HEK293T (cell line): Measurements from ENCODE around the gene STRIP1.

Experiments used
- BHLHE40 ChIP-seq: fragments of 450-650 bp; IDR thresholded peaks from 2 replicates; pipeline ENCODE4 v1.6.1; 2016; ENCODE audit warnings: mild to moderate bottlenecking, moderate library complexity, borderline replicate concordance
- ELF4 ChIP-seq: fragments of 450-650 bp; IDR thresholded peaks from 2 replicates; pipeline ENCODE4 v1.6.1; 2017; ENCODE audit warnings: antibody characterized with exemption
- FOXA1 ChIP-seq: fragments of 450-650 bp; IDR thresholded peaks from 2 replicates; pipeline ENCODE4 v1.6.1; 2016; ENCODE audit warnings: mild to moderate bottlenecking
- FOXK2 ChIP-seq: fragments of 450-650 bp; IDR thresholded peaks from 2 replicates; pipeline ENCODE4 v1.6.1; 2016; ENCODE audit warnings: mild to moderate bottlenecking
- FOXM1 ChIP-seq: fragments of 450-650 bp; IDR thresholded peaks from 2 replicates; pipeline ENCODE4 v1.6.1; 2017; ENCODE audit warnings: mild to moderate bottlenecking, borderline replicate concordance
- HDGF ChIP-seq: fragments of 450-650 bp; IDR thresholded peaks from 2 replicates; pipeline ENCODE4 v1.6.1; 2017; ENCODE audit warnings: antibody characterized with exemption, borderline replicate concordance
- L3MBTL2 ChIP-seq: fragments of 450-650 bp; conservative IDR thresholded peaks from 2 replicates; pipeline ENCODE4 v1.6.1; 2016; ENCODE audit warnings: mild to moderate bottlenecking
- LEF1 ChIP-seq: fragments of 450-650 bp; IDR thresholded peaks from 2 replicates; pipeline ENCODE4 v1.6.1; 2017; ENCODE audit warnings: mild to moderate bottlenecking, borderline replicate concordance
- NFRKB ChIP-seq: fragments of 450-650 bp; IDR thresholded peaks from 2 replicates; pipeline ENCODE4 v1.6.1; 2016; ENCODE audit warnings: mild to moderate bottlenecking, moderate library complexity
- PKNOX1 ChIP-seq: fragments of 450-650 bp; IDR thresholded peaks from 2 replicates; pipeline ENCODE4 v1.6.1; 2016
- SP1 ChIP-seq: fragments of 450-650 bp; IDR thresholded peaks from 2 replicates; pipeline ENCODE4 v1.6.1; 2017
- SUZ12 ChIP-seq: fragments of 450-650 bp; IDR thresholded peaks from 2 replicates; pipeline ENCODE4 v1.6.1; 2016; ENCODE audit warnings: mild to moderate bottlenecking
- ZNF384 ChIP-seq: fragments of 450-650 bp; IDR thresholded peaks from 2 replicates; pipeline ENCODE4 v1.6.1; 2016

- no peak for TF ChIP-seq SUZ12
- no peak for TF ChIP-seq FOXK2
- TF ChIP-seq PKNOX1, result no peak
- TF ChIP-seq FOXA1, result no peak
- peak; percentile 42 for TF ChIP-seq ELF4
- no peak for TF ChIP-seq FOXM1
- TF ChIP-seq ZNF384, result no peak
- no peak for TF ChIP-seq HDGF
- TF ChIP-seq SP1, result peak; percentile 76; the same call in 1 of the 2 replicates
- TF ChIP-seq BHLHE40, result no peak
- no peak for TF ChIP-seq LEF1
- 0 out of 2 replicates have a peak, but pooled peaks have one; percentile 31 for TF ChIP-seq NFRKB
- TF ChIP-seq L3MBTL2, result peak; percentile 58
Observed at GRCh38 chr1:110034451-110035235, at the start of gene STRIP1.
